ENCODE results near the gene CLK2.
"Not testable (repeated sequence)": the region's sequence is repeated elsewhere in the genome, so short reads cannot be mapped to it uniquely, and the experiment has no call there.

Gene CLK2

DNA sequence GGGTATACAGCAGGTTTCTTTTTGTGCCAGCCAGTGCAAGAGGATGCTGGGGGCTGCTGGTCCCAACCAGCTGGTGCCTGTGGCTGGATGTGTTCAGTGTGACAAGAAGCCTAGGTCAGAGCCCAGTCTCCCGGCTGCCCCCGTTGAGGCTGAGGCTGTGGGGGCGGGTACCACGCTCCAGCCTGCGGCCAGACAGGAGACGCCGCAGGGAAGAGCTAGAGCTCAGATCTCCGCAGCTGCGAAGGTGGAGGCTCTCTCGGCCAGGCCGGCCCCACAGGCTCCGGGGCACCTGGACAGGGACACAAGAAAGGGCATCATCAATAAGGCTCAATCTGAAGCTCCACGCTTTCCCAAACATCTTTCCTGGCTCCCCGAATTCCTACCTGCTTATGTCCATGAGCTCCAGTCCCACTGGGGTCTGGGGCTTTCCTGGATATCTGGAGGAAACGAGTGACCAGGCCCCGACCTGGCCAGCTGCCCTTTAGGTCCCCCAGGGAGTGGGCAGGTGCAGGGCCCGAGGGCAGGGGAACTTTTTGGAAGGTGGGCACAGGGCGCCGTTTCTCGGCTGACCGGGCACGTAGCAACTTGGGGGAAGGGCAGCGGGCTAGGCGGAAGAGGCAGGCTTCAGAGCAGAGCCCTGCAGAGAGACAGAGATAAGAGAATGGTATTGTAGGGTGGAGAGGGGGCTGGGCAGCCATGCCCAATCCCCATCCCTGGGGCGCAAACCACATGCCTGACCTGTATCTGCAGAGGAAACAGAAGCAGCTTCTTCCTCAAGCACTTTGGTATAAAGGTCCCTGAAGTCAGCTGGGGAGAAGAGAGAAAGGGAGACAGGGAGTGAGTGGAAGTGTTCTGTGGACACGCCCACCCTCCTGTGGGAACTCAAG lies 25.4 kb downstream of the CLK2 start:
- Histone ChIP-seq H3K4me3 (no peak overlapping the region), H3K27ac (no peak overlapping the region)
- TF ChIP-seq CTCF (IDR thresholded peaks at IDR 0.05), result no peak
- DNase-seq (ENCODE audit: low spot score), result no peak

DNA sequence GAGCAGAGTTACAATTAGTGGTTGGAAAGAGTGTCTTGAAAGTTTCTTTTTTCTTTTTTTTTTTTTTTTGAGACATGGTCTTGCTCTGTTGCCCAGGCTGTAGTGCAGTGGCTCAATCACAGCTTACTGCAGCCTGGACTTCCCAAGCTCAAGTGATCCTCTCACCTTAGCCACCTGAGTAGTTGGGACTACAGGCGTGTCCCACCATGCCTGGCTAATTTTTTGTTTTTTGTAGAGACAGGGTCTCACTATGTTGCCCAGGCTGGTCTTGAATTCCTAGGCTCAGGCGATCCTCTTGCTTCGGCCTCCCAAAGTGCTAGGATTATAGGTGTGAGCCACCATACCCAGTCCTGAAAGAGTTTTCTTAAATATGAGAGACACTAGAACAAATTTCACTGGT lies 26.5 kb downstream of the CLK2 start:
- DNase-seq (ENCODE audit: low spot score); H3K4me3 ChIP-seq; H3K27ac ChIP-seq: not testable (repeated sequence)

- Histone ChIP-seq H3K27ac (peak overlapping the region; percentile 88 to 91), H3K4me3 (peak overlapping the region; percentile 67)
- DNase-seq (ENCODE audit: low spot score), result no peak
- TF ChIP-seq CTCF (IDR thresholded peaks at IDR 0.05), result no peak
Measured at GRCh38 chr1:155245163-155245524, 28.2 kb downstream of the CLK2 start.

- TF ChIP-seq CTCF (IDR thresholded peaks at IDR 0.05), result peak; percentile 99
- peak; percentile 99 for DNase-seq (ENCODE audit: low spot score)
- Histone ChIP-seq H3K27ac (peak overlapping the region; percentile 88 to 91), H3K4me3 (peak overlapping the region; percentile 67)
Measured at GRCh38 chr1:155244368-155245162, 28.7 kb downstream of the CLK2 start.

- Histone ChIP-seq H3K4me3 (peak overlapping the region; percentile 67), H3K27ac (peak overlapping the region; percentile 88 to 91)
- no peak for DNase-seq (ENCODE audit: low spot score)
- TF ChIP-seq CTCF (IDR thresholded peaks at IDR 0.05), result no peak
Measured at GRCh38 chr1:155242805-155243358, 30.4 kb downstream of the CLK2 start.

DNA sequence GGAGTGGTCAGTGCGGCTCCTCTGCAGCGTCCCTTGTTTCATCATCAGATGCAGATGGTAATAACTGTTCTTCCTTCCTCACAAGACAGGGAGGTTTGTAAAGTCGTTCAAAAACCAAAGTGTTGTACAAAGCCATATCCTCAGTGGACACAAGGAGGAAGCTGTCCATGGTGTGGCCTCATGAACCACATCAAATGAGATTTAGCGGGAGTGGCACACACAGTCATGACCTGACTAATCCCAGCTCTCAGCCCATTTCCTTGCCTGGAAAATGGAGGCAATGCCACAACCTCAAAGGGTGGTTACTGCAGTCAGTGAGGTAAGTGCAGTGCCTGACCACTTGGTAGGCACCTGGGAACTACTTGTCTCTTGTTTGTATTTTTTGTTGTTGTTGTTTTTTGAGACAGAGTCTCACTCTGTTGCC lies 31.5 kb downstream of the CLK2 start:
- no peak for TF ChIP-seq CTCF (IDR thresholded peaks at IDR 0.05)
- Histone ChIP-seq H3K4me3 (no peak overlapping the region), H3K27ac (peak overlapping the region in 1 of 2 donors; percentile 50)
- no peak for DNase-seq (ENCODE audit: low spot score)

DNA sequence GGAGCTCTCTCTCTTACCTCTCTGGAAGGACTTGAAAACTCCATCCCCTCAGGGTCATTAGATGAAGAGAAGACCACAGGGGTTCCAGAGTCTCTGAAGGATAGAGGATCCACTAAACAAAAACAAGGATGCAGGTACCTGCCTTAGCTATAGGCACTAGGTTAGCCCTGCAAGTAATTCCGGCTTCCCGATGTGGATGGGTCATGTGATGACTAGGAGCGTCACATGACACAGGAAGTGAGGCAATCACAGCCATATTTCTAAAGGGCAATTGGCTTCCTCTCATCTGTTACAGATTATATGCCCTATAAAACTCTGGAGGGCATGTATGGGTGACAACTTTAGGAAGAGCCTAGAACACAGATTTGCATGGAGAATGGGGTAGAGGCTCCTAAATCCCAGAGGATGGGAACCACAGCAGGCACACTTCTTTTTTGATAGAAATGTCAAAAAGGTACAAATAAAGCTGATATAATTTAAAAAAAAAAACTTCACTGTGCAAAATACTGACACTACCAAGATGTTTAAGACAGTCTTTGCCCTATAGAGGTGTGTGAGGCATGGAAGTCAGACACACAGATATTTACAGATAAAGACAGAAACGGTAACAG lies 32.1 kb downstream of the CLK2 start:
- peak overlapping the region; percentile 55 for H3K4me3 ChIP-seq
- peak overlapping the region in 1 of 2 donors; percentile 50 for H3K27ac ChIP-seq
- no peak for TF ChIP-seq CTCF (IDR thresholded peaks at IDR 0.05)
- DNase-seq (ENCODE audit: low spot score), result peak; percentile 79
